Panc1 (cell line): ENCODE results near the gene RGP1.

ENCODE experiments used
- POLR2AphosphoS5 ChIP-seq: IDR thresholded peaks from 2 replicates; pipeline ENCODE4 v1.6.1; 2012; ENCODE audit warnings: mild to moderate bottlenecking, low read depth, low read length, moderate library complexity
- SIN3A ChIP-seq: IDR thresholded peaks from 2 replicates; pipeline ENCODE4 v1.6.1; 2012; ENCODE audit warnings: low read depth, mild to moderate bottlenecking, low read length, moderate library complexity, borderline replicate concordance; ENCODE audit not compliant: insufficient read depth
- TF ChIP-seq, protein P1 (sequence below): fragments of 450-650 bp; IDR thresholded peaks from 2 replicates; pipeline ENCODE4 v1.5.1; 2017; ENCODE audit warnings: mild to moderate bottlenecking
- TF ChIP-seq, protein P2 (sequence below), 2 experiments: IDR thresholded peaks; 2 replicates each; pipeline ENCODE4 v1.6.1; 2011 to 2012; ENCODE audit warnings: low read depth in 2 of 2, control low read depth in 1 of 2, low read length in 1 of 2, mild to moderate bottlenecking in 1 of 2, moderate library complexity in 1 of 2; ENCODE audit not compliant: insufficient read depth in 1 of 2

DNA sequence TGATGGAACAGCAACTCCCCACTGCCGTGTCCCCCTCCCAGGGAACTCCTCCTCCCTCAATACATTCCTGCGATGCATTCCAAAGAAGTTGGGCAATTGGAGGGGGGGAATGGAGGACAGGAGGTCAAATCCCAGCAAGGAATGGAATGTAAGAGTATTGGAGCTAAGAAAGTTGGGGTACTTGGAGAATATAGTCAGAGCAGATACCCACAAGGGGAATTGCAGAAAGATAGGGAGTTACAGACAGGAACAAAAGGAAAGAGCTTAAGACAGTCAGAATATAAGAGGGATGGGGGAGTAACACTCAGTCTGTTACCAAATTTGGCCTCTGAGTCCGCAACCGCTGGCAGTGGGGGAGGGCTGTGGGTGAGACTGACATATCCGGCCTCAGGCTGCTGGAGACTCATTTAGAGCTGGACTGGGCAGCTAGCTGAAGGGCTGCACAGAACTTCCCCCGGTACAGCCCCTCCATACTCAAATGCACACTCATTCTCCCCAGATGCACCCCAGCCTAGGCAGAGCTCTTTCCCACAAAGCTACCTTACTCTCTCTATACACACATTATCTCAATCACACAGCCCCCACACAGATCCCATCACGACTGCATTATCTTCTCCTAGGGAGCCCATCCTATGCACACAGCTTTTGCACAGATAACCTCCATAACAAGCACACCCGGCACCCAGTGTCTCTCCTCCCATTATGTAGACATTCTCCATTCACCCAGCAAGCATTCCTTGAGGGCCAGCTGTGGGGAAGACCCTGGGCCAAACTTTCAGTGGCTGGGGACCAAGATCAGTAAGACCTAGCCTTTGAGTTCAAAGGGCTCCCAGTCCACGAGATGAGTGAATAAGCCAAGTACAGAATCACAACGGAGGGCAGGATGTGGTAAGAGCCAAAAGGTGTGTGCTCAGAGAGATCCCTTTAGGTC lies 20.8 kb upstream of the RGP1 start:
- TF ChIP-seq, protein P1, sequence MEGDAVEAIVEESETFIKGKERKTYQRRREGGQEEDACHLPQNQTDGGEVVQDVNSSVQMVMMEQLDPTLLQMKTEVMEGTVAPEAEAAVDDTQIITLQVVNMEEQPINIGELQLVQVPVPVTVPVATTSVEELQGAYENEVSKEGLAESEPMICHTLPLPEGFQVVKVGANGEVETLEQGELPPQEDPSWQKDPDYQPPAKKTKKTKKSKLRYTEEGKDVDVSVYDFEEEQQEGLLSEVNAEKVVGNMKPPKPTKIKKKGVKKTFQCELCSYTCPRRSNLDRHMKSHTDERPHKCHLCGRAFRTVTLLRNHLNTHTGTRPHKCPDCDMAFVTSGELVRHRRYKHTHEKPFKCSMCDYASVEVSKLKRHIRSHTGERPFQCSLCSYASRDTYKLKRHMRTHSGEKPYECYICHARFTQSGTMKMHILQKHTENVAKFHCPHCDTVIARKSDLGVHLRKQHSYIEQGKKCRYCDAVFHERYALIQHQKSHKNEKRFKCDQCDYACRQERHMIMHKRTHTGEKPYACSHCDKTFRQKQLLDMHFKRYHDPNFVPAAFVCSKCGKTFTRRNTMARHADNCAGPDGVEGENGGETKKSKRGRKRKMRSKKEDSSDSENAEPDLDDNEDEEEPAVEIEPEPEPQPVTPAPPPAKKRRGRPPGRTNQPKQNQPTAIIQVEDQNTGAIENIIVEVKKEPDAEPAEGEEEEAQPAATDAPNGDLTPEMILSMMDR, result no peak
- no peak for TF ChIP-seq POLR2AphosphoS5
- TF ChIP-seq SIN3A, result no peak
- TF ChIP-seq, protein P2, sequence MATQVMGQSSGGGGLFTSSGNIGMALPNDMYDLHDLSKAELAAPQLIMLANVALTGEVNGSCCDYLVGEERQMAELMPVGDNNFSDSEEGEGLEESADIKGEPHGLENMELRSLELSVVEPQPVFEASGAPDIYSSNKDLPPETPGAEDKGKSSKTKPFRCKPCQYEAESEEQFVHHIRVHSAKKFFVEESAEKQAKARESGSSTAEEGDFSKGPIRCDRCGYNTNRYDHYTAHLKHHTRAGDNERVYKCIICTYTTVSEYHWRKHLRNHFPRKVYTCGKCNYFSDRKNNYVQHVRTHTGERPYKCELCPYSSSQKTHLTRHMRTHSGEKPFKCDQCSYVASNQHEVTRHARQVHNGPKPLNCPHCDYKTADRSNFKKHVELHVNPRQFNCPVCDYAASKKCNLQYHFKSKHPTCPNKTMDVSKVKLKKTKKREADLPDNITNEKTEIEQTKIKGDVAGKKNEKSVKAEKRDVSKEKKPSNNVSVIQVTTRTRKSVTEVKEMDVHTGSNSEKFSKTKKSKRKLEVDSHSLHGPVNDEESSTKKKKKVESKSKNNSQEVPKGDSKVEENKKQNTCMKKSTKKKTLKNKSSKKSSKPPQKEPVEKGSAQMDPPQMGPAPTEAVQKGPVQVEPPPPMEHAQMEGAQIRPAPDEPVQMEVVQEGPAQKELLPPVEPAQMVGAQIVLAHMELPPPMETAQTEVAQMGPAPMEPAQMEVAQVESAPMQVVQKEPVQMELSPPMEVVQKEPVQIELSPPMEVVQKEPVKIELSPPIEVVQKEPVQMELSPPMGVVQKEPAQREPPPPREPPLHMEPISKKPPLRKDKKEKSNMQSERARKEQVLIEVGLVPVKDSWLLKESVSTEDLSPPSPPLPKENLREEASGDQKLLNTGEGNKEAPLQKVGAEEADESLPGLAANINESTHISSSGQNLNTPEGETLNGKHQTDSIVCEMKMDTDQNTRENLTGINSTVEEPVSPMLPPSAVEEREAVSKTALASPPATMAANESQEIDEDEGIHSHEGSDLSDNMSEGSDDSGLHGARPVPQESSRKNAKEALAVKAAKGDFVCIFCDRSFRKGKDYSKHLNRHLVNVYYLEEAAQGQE (IDR thresholded peaks at IDR 0.05; ENCODE audit: insufficient read depth in 1 of 2, low read depth in 2 of 2, low read length in 1 of 2), result no peak
